GM12874 (cell line): Measurements from ENCODE around the gene LITAF.

Experiments used
- TF ChIP-seq, protein P1 (sequence below): IDR thresholded peaks from 2 replicates; pipeline ENCODE4 v1.5.1; 2011; ENCODE audit warnings: low read depth, mild to moderate bottlenecking, control low read depth, low read length, moderate library complexity; ENCODE audit not compliant: insufficient read depth

Gene LITAF

DNA sequence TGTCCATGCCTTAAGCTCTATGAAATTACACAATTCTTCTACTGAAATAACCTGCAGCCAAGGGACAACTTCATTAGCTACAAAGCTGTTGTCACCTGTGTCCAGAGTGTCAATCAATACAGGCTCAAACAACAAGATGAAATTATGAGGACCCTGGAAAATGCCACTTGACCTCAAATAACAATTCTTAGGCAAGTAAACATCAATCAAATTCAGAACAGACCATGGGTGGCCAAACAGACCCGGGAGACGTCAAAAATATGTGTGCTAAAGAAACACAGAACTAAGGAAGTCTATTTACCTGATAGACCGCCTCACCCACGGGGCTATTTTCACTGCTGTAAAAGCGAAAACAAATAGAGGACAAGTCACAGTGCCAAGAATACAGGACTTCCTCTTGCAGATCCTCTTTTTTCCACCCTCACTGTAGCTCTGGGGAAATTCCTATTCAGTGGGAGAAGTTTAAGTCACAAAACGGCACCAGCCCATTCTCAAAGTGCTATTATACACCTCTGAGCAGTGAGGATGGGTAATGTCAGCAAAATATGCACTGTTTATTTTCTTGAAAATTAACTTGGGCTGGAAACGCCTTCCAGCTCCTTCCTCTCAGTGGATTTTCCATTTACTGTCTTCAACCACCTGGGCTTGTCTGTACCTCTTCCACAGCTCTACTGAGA, 2.7 kb downstream of the LITAF start:
- TF ChIP-seq, protein P1, sequence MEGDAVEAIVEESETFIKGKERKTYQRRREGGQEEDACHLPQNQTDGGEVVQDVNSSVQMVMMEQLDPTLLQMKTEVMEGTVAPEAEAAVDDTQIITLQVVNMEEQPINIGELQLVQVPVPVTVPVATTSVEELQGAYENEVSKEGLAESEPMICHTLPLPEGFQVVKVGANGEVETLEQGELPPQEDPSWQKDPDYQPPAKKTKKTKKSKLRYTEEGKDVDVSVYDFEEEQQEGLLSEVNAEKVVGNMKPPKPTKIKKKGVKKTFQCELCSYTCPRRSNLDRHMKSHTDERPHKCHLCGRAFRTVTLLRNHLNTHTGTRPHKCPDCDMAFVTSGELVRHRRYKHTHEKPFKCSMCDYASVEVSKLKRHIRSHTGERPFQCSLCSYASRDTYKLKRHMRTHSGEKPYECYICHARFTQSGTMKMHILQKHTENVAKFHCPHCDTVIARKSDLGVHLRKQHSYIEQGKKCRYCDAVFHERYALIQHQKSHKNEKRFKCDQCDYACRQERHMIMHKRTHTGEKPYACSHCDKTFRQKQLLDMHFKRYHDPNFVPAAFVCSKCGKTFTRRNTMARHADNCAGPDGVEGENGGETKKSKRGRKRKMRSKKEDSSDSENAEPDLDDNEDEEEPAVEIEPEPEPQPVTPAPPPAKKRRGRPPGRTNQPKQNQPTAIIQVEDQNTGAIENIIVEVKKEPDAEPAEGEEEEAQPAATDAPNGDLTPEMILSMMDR, result no peak

DNA sequence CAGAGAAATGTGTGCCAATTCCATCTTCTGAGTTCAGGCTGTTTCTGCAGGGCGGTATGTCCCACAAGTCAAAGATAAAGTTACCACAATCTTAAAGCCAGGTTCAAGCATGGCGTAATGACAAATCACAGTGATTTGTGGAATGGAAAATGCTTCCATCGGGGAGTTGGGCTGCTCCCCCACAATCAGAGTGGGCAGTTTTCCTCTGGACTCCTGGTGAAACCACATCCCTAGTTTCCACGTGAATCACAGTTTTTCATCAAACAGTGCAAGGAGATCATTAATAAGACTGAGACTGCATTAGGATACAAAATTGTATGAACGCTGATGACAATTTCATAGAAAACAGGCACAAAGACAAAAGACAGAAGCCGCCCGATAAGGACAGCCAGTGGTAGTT, 3.6 kb downstream of the LITAF start:
- TF ChIP-seq, protein P1, result no peak

DNA sequence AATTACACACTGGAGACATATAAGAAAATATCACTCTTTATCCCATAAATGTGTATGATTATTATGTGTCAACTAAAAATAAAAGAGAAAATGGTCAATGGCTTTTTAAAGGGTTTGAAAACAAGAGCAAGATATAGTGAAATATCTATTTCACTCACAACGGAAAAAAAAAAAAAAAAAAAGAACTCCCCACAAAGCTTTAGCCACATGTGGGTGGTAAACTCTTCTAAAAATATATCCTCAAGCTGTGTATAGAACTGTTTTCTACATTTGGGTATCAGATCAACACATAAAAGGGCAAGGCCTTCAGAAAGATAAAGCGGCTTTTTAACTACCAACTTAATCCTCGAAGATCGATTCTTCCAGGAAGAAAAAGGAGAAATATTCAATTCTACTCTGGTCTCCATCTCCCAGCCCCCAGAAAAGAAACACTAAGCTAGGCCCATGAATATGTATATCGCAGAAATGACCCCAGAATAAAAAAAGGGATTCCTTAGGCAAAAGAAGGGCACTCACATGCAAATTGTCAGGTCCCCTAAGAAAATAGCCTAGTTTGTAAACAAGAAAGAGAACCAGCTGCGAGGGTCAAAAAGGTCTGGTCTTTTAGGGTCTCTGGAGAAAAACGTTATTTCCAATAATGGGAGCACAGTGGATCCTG, 4.4 kb downstream of the LITAF start:
- TF ChIP-seq, protein P1, result no peak

DNA sequence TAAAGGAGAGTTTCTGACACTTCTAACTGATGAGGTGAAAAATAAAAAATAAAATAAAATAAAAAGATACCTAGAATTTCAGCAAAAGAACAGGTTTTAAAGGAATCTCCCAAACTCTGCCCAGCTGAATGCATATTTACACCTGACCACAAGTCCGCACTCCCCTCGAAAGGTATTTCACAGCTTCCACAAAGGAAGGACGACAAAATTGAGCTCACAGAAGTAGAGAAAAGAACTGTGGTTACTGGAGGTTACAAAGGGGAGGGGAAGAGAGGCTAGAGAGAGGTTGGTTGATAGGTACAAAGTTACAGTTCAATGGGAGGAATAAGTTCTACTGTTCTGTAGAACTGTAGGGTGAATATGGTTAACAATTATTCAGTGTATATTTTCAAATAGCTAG, 5.0 kb downstream of the LITAF start:
- TF ChIP-seq, protein P1, result no peak

DNA sequence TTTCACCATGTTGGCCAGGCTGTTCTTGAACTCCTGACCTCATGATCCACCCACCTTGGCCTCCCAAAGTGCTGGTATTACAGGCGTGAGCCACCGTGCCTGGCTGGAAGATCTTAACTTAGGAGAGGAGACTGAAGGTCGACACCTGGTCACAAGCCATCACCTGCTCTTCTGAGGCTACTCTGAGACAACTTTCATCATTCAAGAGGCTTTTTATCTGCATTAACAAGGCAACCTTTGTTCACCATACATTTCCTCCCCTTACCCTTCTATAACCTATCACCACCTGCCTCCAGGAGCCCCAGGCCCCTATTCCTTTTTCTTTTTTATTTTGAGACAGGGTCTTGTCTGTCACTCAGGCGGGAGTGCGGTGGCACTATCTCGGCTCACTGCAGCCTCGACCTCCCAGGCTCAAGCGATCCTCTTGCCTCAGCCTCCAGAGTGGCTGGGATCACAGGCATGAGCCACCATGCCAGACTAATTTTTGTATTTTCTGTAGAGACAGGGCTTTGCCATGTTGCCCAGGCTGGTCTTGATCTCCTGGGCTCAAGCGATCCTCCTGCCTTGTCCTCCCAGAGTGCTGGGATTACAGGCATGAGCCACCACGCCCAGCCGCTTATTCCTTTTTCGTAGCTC, 6.2 kb downstream of the LITAF start:
- TF ChIP-seq, protein P1, result no peak

DNA sequence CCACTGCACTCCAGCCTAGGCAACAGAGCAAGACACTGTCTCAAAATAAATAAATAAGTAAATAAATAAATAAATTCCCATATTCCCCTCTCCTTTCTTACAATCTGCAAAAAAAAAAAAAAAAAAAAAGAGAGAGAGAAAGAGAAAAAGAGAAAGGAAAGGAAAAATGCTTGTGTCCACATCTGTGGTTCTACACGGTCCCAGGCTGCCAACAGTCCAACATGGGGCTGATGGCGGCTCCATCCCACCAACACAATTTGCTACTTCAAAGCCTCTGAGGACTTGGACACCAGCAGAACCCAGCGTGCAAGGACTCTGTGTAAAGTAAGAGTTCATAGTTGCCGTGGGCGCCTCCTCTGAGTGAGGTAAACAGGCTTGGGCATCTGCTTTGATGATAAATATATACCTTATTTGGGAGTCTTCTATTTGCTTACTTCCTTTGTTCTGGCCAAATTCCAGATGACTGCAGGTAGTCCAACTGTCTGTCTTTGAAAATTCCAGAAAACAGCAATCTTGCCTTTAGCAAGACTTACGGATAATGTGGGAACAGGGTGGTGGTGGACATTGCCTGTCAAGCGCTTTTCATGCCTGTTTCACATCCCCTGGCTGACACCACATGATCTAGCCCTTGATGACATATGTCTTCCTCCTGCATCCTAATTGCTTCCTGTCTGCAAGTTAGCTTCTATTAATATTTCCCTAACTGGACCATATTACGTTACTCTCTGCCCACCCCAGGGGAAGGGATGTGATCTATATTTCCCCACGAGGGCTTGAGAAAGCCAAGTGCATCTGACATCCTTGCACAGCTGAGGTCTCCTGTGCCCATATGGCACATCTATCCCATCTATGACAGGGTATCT, 10.1 kb downstream of the LITAF start:
- TF ChIP-seq, protein P1, result no peak

DNA sequence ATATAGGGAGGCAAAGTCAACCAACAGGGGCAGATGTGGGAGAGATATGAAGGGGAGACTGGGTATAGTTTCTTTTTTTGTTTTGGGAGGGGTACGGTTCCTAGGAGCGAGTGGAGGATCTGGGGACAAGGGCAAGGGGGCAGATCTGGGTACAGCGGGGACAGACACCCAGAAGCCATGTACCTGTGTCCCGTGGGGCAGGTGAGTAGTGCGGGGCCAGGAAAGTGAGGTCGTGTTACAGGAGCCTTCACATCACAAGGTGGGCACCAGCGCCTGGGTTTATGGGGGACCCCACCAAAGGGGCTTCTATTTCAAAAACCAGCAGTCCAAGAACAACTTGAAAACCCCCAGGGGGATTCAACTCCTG, 11.5 kb downstream of the LITAF start:
- TF ChIP-seq, protein P1, result no peak
